NT2/D1 (cell line): Measurements from ENCODE around the gene BOC.

ENCODE experiments used
- SUZ12 ChIP-seq: IDR thresholded peaks from 2 replicates; pipeline ENCODE4 v1.6.1; 2011; ENCODE audit not compliant: insufficient read length, insufficient read depth; ENCODE audit errors: extremely low read depth
- YY1 ChIP-seq: IDR thresholded peaks from 2 replicates; pipeline ENCODE4 v1.6.1; 2011; ENCODE audit not compliant: insufficient read length, insufficient read depth

DNA sequence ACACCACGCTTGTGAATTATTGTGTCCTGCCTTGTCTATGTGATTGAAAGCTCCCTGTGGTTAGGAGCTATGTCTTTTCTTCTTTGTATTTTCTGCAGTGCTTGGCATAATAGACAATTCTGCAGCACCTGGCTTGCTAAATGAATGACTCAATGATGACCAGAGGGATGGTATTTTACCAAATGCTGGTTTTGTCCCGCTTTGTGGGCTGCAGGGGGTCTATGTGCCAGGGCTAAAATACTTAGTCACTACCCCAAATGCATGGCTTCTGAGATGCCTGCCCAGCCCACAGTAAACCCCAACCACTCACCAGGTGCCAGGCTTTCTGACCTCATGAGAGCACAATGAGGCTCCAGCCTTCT is 50.9 kb downstream of the BOC start:
- no peak for TF ChIP-seq SUZ12
- no peak for TF ChIP-seq YY1
